CD4-positive, alpha-beta T cell (primary cell): Measurements from ENCODE around the gene NAMPT. TPM values are rescaled to one million over a fixed set of nuclear protein-coding genes. Genes with fewer than 3 reads are reported as not detected.

Experiments used
- ATAC-seq: fragments of 200-7000 bp; cut with Tn5 transposase; one replicate; pipeline ENCODE4 v1.10.0; 2022; ENCODE audit warnings: mild to moderate bottlenecking; ENCODE audit not compliant: poor library complexity
- CTCF ChIA-PET: fragments of 350-600 bp; sonication (Branson Sonifier 250); formaldehyde crosslinking; loops from one replicate; lab custom pipeline; 2021; ENCODE audit warnings: antibody characterized with exemption, inconsistent platforms; lab: Charles Lee
- POLR2A ChIA-PET: fragments of 350-600 bp; sonication (Branson Sonifier 250); formaldehyde crosslinking; loops from one replicate; lab custom pipeline; 2021; ENCODE audit warnings: antibody characterized with exemption, inconsistent platforms; lab: Charles Lee
- DNase-seq, 14 experiments: peaks; one replicate each; pipeline ENCODE4 v3.0.0-alpha.2; 2013 to 2020; ENCODE audit warnings: mixed read lengths in 2 of 14
- H3K27ac ChIP-seq, 2 donors: one replicate each; pipeline versions ENCODE4 v1.5.1 to v1.7.0; 2013; ENCODE audit warnings: low read length in 2 of 2, low read depth in 1 of 2, mild to moderate bottlenecking in 1 of 2
- H3K27me3 ChIP-seq, 2 experiments: 1 replicate in 1 of 2; 2 replicates in 1 of 2; pipeline versions ENCODE4 v1.6.1 to v1.7.0; 2013; ENCODE audit warnings: low read length in 2 of 2, control low read depth in 1 of 2, mild to moderate bottlenecking in 1 of 2, moderate library complexity in 1 of 2; ENCODE audit not compliant: insufficient read depth in 2 of 2, control insufficient read depth in 1 of 2
- H3K36me3 ChIP-seq: one replicate; pipeline ENCODE4 v1.6.1; 2013; ENCODE audit warnings: low read length, control low read depth; ENCODE audit not compliant: insufficient read depth
- H3K4me1 ChIP-seq: one replicate; pipeline ENCODE4 v1.6.1; 2013; ENCODE audit warnings: low read length, control low read depth; ENCODE audit not compliant: insufficient read depth
- H3K4me3 ChIP-seq: one replicate; pipeline ENCODE4 v1.5.1; 2013; ENCODE audit warnings: mild to moderate bottlenecking, low read length, moderate library complexity
- H3K9me3 ChIP-seq, 2 experiments: 1 replicate in 1 of 2; 2 replicates in 1 of 2; pipeline versions ENCODE4 v1.6.1 to v1.7.0; 2013; ENCODE audit warnings: low read length in 2 of 2, mild to moderate bottlenecking in 2 of 2, control low read depth in 1 of 2, moderate library complexity in 1 of 2; ENCODE audit not compliant: control insufficient read depth in 1 of 2, insufficient read depth in 1 of 2
- H3K27ac Mint-ChIP-seq: one replicate; pipeline ENCODE4 v1.8.0; 2020; ENCODE audit warnings: mixed read lengths
- H3K27me3 Mint-ChIP-seq: one replicate; pipeline ENCODE4 v1.8.0; 2021; ENCODE audit warnings: mixed read lengths
- H3K36me3 Mint-ChIP-seq: one replicate; pipeline ENCODE4 v1.8.0; 2021; ENCODE audit warnings: low read depth, mixed read lengths
- H3K4me1 Mint-ChIP-seq: one replicate; pipeline ENCODE4 v1.8.0; 2021; ENCODE audit warnings: low read depth, mixed read lengths
- H3K4me3 Mint-ChIP-seq: one replicate; pipeline ENCODE4 v1.8.0; 2020; ENCODE audit warnings: mild to moderate bottlenecking, mixed read lengths
- H3K9me3 Mint-ChIP-seq: one replicate; pipeline ENCODE4 v1.8.0; 2020; ENCODE audit warnings: mixed read lengths
- CTCF ChIP-seq: fragments of 200-600 bp; IDR thresholded peaks from one replicate; pipeline ENCODE4 v1.8.0; 2022; ENCODE audit warnings: antibody characterized with exemption, mild to moderate bottlenecking
- intact Hi-C, 2 experiments: fragments of 100-400 bp; cut with DNase I in 1 of 2; cut with micrococcal nuclease in 1 of 2; formaldehyde crosslinking; loops; one replicate each; pipeline versions ENCODE4 v1.15.1 to v1.9.0; 2023 to 2025; cut with DNase I, micrococcal nuclease
- total RNA-seq, 174 experiments: library from RNA in 2 of 174; stranded (reverse) in 2 of 174; gene quantifications; one replicate each; pipeline ENCODE4 v1.2.3 and lab custom pipeline; 2021 to 2026

The NAMPT gene
- total RNA-seq, 2 experiments from 2014 or later, result 154 to 159 TPM

GRCh38 chr7:106269254-106269961 lies 15.4 kb downstream of the NAMPT start:
- no peak overlapping the region for H3K27ac Mint-ChIP-seq
- H3K27me3 ChIP-seq, result no peaks in the 10 kb centered on the region

GRCh38 chr7:106265133-106265532 lies 19.6 kb downstream of the NAMPT start:
- Histone ChIP-seq H3K4me3 (no peak overlapping the region), H3K36me3 (peaks cover 57% of the 10 kb centered on the region), H3K27me3 (no peaks in the 10 kb centered on the region), H3K27ac (no peak overlapping the region), H3K9me3 (no peaks in the 10 kb centered on the region), H3K4me1 (peaks cover 5% of the 10 kb centered on the region)
- intact Hi-C loops, result no loop called here
- no peak overlapping the region for H3K27ac Mint-ChIP-seq
- H3K4me1 Mint-ChIP-seq, result peaks cover 20% of the 10 kb centered on the region
- H3K4me3 Mint-ChIP-seq, result no peak overlapping the region
- ChIA-PET CTCF (no interaction called here), POLR2A (no interaction called here)
- H3K36me3 Mint-ChIP-seq, result peaks cover 90% of the 10 kb centered on the region
- no peak for TF ChIP-seq CTCF
- no peak for ATAC-seq
- DNase-seq, result no peak
- no peaks in the 10 kb centered on the region for H3K9me3 Mint-ChIP-seq
- no peaks in the 10 kb centered on the region for H3K27me3 Mint-ChIP-seq

More at GRCh38 chr7:106269254-106269961, 15.4 kb downstream of the NAMPT start:
- POLR2A ChIA-PET, result no interaction called here
- intact Hi-C loops, result no loop called here
- Mint-ChIP-seq H3K36me3 (peaks cover 91% of the 10 kb centered on the region), H3K27me3 (no peaks in the 10 kb centered on the region), H3K9me3 (no peaks in the 10 kb centered on the region), H3K4me1 (no peaks in the 10 kb centered on the region), H3K4me3 (no peak overlapping the region)
- no peaks in the 10 kb centered on the region for H3K4me1 ChIP-seq
- no peak overlapping the region for H3K4me3 ChIP-seq
- CTCF ChIA-PET, result no interaction called here
- no peaks in the 10 kb centered on the region for H3K9me3 ChIP-seq
- DNase-seq, result no peak
- no peak overlapping the region for H3K27ac ChIP-seq
- no peak for ATAC-seq
- peaks cover 64% of the 10 kb centered on the region for H3K36me3 ChIP-seq
- TF ChIP-seq CTCF, result no peak

GRCh38 chr7:106262221-106262881 lies 22.4 kb downstream of the NAMPT start:
- H3K36me3 Mint-ChIP-seq, result peaks cover 92% of the 10 kb centered on the region
- no peaks in the 10 kb centered on the region for H3K9me3 ChIP-seq
- H3K27ac ChIP-seq, result no peak overlapping the region
- ChIA-PET POLR2A (interaction anchor here (1.2 kb wide), 1 partner anchor 11 kb away, joined by 3 read pairs; no protein-coding TSS in a partner anchor), CTCF (no interaction called here)
- H3K27me3 ChIP-seq, result no peaks in the 10 kb centered on the region
- DNase-seq (no peak), ATAC-seq (no peak)
- H3K4me1 Mint-ChIP-seq, result peaks cover 22% of the 10 kb centered on the region
- no peak for TF ChIP-seq CTCF
- H3K27me3 Mint-ChIP-seq, result no peaks in the 10 kb centered on the region
- H3K4me3 ChIP-seq, result no peak overlapping the region
- H3K4me1 ChIP-seq, result peaks cover 7% of the 10 kb centered on the region
- no peaks in the 10 kb centered on the region for H3K9me3 Mint-ChIP-seq
- H3K4me3 Mint-ChIP-seq, result no peak overlapping the region
- H3K27ac Mint-ChIP-seq, result no peak overlapping the region
- H3K36me3 ChIP-seq, result peaks cover 51% of the 10 kb centered on the region
- intact Hi-C loops, result no loop called here
